Activated T-cell treated with anti-CD3 and anti-CD28 coated beads, Interleukin-2, amount 50 U/mL, for 1 hour (primary cell): ENCODE data around the gene JOSD1.
A peak's percentile ranks its signal among the peaks of the same experiment; 100 is the strongest.
"Not testable (repeated sequence)": the region's sequence is repeated elsewhere in the genome, so short reads cannot be mapped to it uniquely, and the experiment has no call there.

Experiments
- DNase-seq: peaks from one replicate; pipeline ENCODE4 v3.0.0-alpha.2; 2020

The JOSD1 gene

GRCh38 chr22:38675833-38676232 is 24.9 kb downstream of the JOSD1 start:
- no peak for DNase-seq

GRCh38 chr22:38674888-38675287 is 25.9 kb downstream of the JOSD1 start:
- no peak for DNase-seq

GRCh38 chr22:38657045-38657909 is 43.5 kb downstream of the JOSD1 start:
- DNase-seq: peak; percentile 35

GRCh38 chr22:38656256-38657044 is 44.3 kb downstream of the JOSD1 start, which contains the start of the genes CBY1 and FAM227A:
Gene CBY1, plus strand, starts transcription at chr22:38656638. Its CDS starts 11,417 bp downstream, at chr22:38668055.
Gene FAM227A, minus strand, starts transcription at chr22:38656392. Its CDS starts 6,224 bp downstream, at chr22:38650168.
- DNase-seq: peak; percentile 92

- DNase-seq: no peak
These were observed 45.1 kb downstream of the JOSD1 start for GRCh38 chr22:38655519-38656255.

GRCh38 chr22:38653741-38654140 is 47.0 kb downstream of the JOSD1 start:
- no peak for DNase-seq

- DNase-seq: no peak
These were observed 47.9 kb downstream of the JOSD1 start for GRCh38 chr22:38652859-38653258.

- DNase-seq: no peak
These were observed 50.8 kb downstream of the JOSD1 start for GRCh38 chr22:38649841-38650522.

- no peak for DNase-seq
These were observed 55.3 kb downstream of the JOSD1 start for GRCh38 chr22:38645430-38645829.

GRCh38 chr22:38644245-38644644 is 56.5 kb downstream of the JOSD1 start:
- DNase-seq: not testable (repeated sequence)

- no peak for DNase-seq
These were observed 59.2 kb downstream of the JOSD1 start for GRCh38 chr22:38641476-38642040.

GRCh38 chr22:38638728-38639127 is 62.0 kb downstream of the JOSD1 start:
- no peak for DNase-seq

GRCh38 chr22:38638216-38638615 is 62.5 kb downstream of the JOSD1 start:
- DNase-seq: no peak
